GM06990 (cell line): ENCODE measurements around the gene TMEM178B.

Source experiments
- DNase-seq: peaks from one replicate; pipeline ENCODE4 v3.0.0-alpha.2; 2011; ENCODE audit not compliant: insufficient read length; ENCODE audit errors: extremely low read depth
- H3K27me3 ChIP-seq: replicated peaks from 2 replicates; pipeline ENCODE4 v1.6.0; 2011; ENCODE audit warnings: low read length; ENCODE audit not compliant: control insufficient read depth, insufficient read depth
- H3K36me3 ChIP-seq: 2 replicates; pipeline ENCODE4 v1.5.1; 2011; ENCODE audit warnings: low read length; ENCODE audit not compliant: control insufficient read depth, insufficient read depth
- H3K4me3 ChIP-seq: replicated peaks from 2 replicates; pipeline ENCODE4 v1.5.1; 2011; ENCODE audit warnings: low read depth, mild to moderate bottlenecking, control low read depth, low read length
- TF ChIP-seq, protein P1 (sequence below): IDR thresholded peaks from 2 replicates; pipeline ENCODE4 v1.5.1; 2011; ENCODE audit warnings: low read length, control low read depth, mild to moderate bottlenecking, inconsistent platforms; ENCODE audit not compliant: insufficient read depth, poor library complexity, severe bottlenecking

Gene TMEM178B

GRCh38 chr7:141039376-141039775 is 34.5 kb upstream of the TMEM178B start:
- H3K4me3 ChIP-seq: no peak overlapping the region
- TF ChIP-seq, protein P1, sequence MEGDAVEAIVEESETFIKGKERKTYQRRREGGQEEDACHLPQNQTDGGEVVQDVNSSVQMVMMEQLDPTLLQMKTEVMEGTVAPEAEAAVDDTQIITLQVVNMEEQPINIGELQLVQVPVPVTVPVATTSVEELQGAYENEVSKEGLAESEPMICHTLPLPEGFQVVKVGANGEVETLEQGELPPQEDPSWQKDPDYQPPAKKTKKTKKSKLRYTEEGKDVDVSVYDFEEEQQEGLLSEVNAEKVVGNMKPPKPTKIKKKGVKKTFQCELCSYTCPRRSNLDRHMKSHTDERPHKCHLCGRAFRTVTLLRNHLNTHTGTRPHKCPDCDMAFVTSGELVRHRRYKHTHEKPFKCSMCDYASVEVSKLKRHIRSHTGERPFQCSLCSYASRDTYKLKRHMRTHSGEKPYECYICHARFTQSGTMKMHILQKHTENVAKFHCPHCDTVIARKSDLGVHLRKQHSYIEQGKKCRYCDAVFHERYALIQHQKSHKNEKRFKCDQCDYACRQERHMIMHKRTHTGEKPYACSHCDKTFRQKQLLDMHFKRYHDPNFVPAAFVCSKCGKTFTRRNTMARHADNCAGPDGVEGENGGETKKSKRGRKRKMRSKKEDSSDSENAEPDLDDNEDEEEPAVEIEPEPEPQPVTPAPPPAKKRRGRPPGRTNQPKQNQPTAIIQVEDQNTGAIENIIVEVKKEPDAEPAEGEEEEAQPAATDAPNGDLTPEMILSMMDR: no peak
- no peaks in the 10 kb centered on the region for H3K36me3 ChIP-seq
- H3K27me3 ChIP-seq: no peaks in the 10 kb centered on the region
- no peak for DNase-seq

DNA sequence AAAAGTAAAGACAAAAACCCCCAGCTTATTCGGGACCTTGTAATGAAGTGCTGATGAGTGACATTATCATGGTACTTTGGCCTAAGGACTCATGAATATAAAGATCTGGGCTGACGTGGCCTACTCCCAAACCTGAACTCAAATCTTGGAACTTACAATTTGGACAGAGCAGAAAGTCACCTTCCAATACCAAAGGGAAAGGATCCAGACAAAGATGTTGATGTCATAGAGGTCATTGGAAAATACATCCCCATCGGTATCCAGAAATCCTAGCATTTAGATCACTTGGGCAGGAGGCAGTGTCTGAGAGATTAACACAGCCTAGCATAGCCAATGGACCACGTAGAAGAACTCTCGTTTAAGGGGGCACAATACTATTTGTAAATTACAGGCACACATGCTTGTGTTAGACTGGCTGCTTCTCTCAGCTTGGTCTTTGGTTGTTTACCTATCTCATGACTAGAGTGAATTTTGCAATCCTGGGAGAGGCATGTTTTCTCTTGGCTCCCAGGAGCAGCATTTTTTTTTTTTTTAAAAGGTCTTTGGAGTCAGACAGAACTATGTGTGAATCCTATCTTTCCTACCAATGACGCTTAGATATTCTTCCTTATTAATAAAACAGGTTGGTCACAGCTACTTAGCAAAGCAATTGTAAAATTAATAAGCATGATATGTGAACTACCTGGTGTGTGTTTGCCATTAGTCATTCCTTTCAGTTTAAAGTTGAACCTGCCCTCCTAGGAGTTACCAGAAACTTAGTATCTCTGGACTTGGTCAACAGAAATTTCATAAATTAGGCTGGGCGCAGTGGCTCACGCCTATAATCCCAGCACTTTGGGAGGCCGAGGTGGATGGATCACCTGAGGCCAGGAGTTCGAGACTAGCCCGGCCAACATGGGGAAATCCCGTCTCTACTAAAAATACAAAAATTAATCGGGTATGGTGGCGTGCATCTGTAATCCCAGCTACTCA is 31.4 kb upstream of the TMEM178B start:
- Histone ChIP-seq H3K4me3 (no peak overlapping the region), H3K27me3 (no peaks in the 10 kb centered on the region), H3K36me3 (no peaks in the 10 kb centered on the region)
- TF ChIP-seq, protein P1: no peak
- DNase-seq: no peak

- no peaks in the 10 kb centered on the region for H3K36me3 ChIP-seq
- no peak for DNase-seq
- TF ChIP-seq, protein P1: no peak
- no peak overlapping the region for H3K4me3 ChIP-seq
- no peaks in the 10 kb centered on the region for H3K27me3 ChIP-seq
Observed at GRCh38 chr7:141043616-141044015, 30.2 kb upstream of the TMEM178B start.

GRCh38 chr7:141045126-141045841 is 28.6 kb upstream of the TMEM178B start:
- Histone ChIP-seq H3K4me3 (no peak overlapping the region), H3K36me3 (no peaks in the 10 kb centered on the region), H3K27me3 (no peaks in the 10 kb centered on the region)
- TF ChIP-seq, protein P1: no peak
- no peak for DNase-seq

- no peaks in the 10 kb centered on the region for H3K36me3 ChIP-seq
- no peaks in the 10 kb centered on the region for H3K27me3 ChIP-seq
- DNase-seq: no peak
- H3K4me3 ChIP-seq: no peak overlapping the region
- TF ChIP-seq, protein P1: no peak
Observed at GRCh38 chr7:141045842-141046620, 27.8 kb upstream of the TMEM178B start.
